PC-3 (cell line): Measurements from ENCODE around the gene CA4. TPM values are rescaled to one million over a fixed set of nuclear protein-coding genes. Genes with fewer than 3 reads are reported as not detected.
"Not testable (repeated sequence)": the region's sequence is repeated elsewhere in the genome, so short reads cannot be mapped to it uniquely, and the experiment has no call there.

Source experiments
- ATAC-seq: fragments of 200-7000 bp; cut with Tn5 transposase; 2 replicates; pipeline ENCODE4 v1.9.1; 2020; ENCODE audit warnings: mild to moderate bottlenecking, moderate library complexity
- BruUV-seq: library from RNA; stranded (reverse); fragments of 400-500 nt; replicated peaks from 2 replicates; lab custom pipeline; 2021; lab: Mats Ljungman, UMichigan
- CTCF ChIA-PET: fragments of 300-600 bp; sonication (Branson Sonifier 250); formaldehyde crosslinking; loops from one replicate; lab custom pipeline; 2022; ENCODE audit warnings: antibody characterized with exemption; lab: Charles Lee
- POLR2A ChIA-PET: fragments of 300-600 bp; sonication (Branson Sonifier 250); formaldehyde crosslinking; loops from one replicate; lab custom pipeline; 2022; ENCODE audit warnings: antibody characterized with exemption; ENCODE audit not compliant: unreplicated experiment; lab: Charles Lee
- DNase-seq: peaks from one replicate; pipeline ENCODE4 v3.0.0-alpha.2; 2015
- H2AFZ ChIP-seq: fragments of 300-600 bp; sonication (generic); 2 replicates; pipeline ENCODE4 v1.6.0; 2016; ENCODE audit warnings: antibody characterized with exemption, low read length
- H3F3A ChIP-seq: fragments of 300-600 bp; sonication (generic); one replicate; pipeline ENCODE4 v1.6.0; 2017; ENCODE audit warnings: antibody characterized with exemption, low read length, control low read depth, mild to moderate bottlenecking; ENCODE audit not compliant: unreplicated experiment
- H3K27ac ChIP-seq: fragments of 300-600 bp; sonication (generic); 2 replicates; pipeline ENCODE4 v1.5.1; 2016; ENCODE audit warnings: mild to moderate bottlenecking, low read length
- H3K27me3 ChIP-seq: fragments of 300-600 bp; sonication (generic); 2 replicates; pipeline ENCODE4 v1.6.1; 2016; ENCODE audit warnings: low read length, mixed read lengths
- H3K36me3 ChIP-seq: fragments of 300-600 bp; sonication (generic); 2 replicates; pipeline ENCODE4 v1.6.1; 2016; ENCODE audit warnings: low read depth, mixed run types, low read length, mixed read lengths
- H3K4me1 ChIP-seq: fragments of 300-600 bp; sonication (generic); 2 replicates; pipeline ENCODE4 v1.5.1; 2016; ENCODE audit warnings: low read length; ENCODE audit not compliant: insufficient read depth
- H3K4me2 ChIP-seq: fragments of 300-600 bp; sonication (generic); 2 replicates; pipeline ENCODE4 v1.6.0; 2016; ENCODE audit warnings: low read length
- H3K4me3 ChIP-seq: fragments of 300-600 bp; sonication (generic); 2 replicates; pipeline ENCODE4 v1.5.1; 2016; ENCODE audit warnings: mild to moderate bottlenecking, low read length, mixed read lengths
- H3K79me2 ChIP-seq: fragments of 300-600 bp; sonication (generic); 2 replicates; pipeline ENCODE4 v1.6.1; 2017; ENCODE audit warnings: low read length, mixed read lengths
- H3K9ac ChIP-seq: fragments of 300-600 bp; sonication (generic); 2 replicates; pipeline ENCODE4 v1.6.0; 2016; ENCODE audit warnings: mild to moderate bottlenecking, low read length
- H3K9me2 ChIP-seq: fragments of 300-600 bp; sonication (generic); replicated peaks from 2 replicates; pipeline ENCODE4 v1.6.1; 2016; ENCODE audit warnings: mixed run types, low read length, mixed read lengths
- H3K9me3 ChIP-seq: fragments of 300-600 bp; sonication (generic); 2 replicates; pipeline ENCODE4 v1.6.1; 2016; ENCODE audit warnings: low read length, mixed read lengths
- H4K20me1 ChIP-seq: fragments of 300-600 bp; sonication (generic); 2 replicates; pipeline ENCODE4 v1.6.1; 2016; ENCODE audit warnings: low read length, mixed read lengths
- CTCF ChIP-seq: fragments of 300-600 bp; sonication (generic); conservative IDR thresholded peaks from 2 replicates; pipeline ENCODE4 v1.5.1; 2017; ENCODE audit warnings: antibody characterized with exemption, low read depth, mild to moderate bottlenecking, low read length
- EZH2 ChIP-seq: fragments of 300-600 bp; sonication (generic); IDR thresholded peaks from one replicate; pipeline ENCODE4 v1.6.1; 2017; ENCODE audit warnings: antibody characterized with exemption, mild to moderate bottlenecking, low read length; ENCODE audit not compliant: unreplicated experiment
- EZH2phosphoT487 ChIP-seq: fragments of 300-600 bp; sonication (generic); IDR thresholded peaks from 2 replicates; pipeline ENCODE4 v1.6.1; 2018; ENCODE audit warnings: mild to moderate bottlenecking, antibody characterized with exemption, low read length, borderline replicate concordance
- intact Hi-C: fragments of 100-400 bp; cut with micrococcal nuclease; formaldehyde crosslinking; loops from 2 replicates; pipeline ENCODE4 v1.9.0; 2023
- total RNA-seq: library from RNA; depleted of rRNA; stranded (reverse); fragments of >200 nt; gene quantifications from 2 replicates; pipeline ENCODE4 v1.2.3, GENCODE V29; 2014

Gene CA4
- total RNA-seq, 1 experiment from 2014 or later = not detected

GRCh38 chr17:60186846-60187745 is 37.3 kb downstream of the CA4 start:
- peak; percentile 72 for DNase-seq
- peak overlapping the region; percentile 11; the same call in 1 of the 2 replicates for H3K9ac ChIP-seq
- peak; percentile 53; the same call in 1 of the 2 replicates for ATAC-seq
- H3F3A ChIP-seq, H3K4me3 ChIP-seq, H3K9me2 ChIP-seq, H3K79me2 ChIP-seq, H3K9me3 ChIP-seq, H3K27me3 ChIP-seq, BruUV-seq, POLR2A ChIA-PET, intact Hi-C loops, H4K20me1 ChIP-seq: not testable (repeated sequence)
- H3K27ac ChIP-seq = peak overlapping the region; percentile 62
- peaks cover 16% of the 10 kb centered on the region for H3K4me1 ChIP-seq
- H2AFZ ChIP-seq = peak overlapping the region; percentile 32; the same call in 1 of the 2 replicates
- CTCF ChIA-PET = interaction anchor here (0.6 kb wide), 1 partner anchor 417 kb away, joined by 4 read pairs; no protein-coding TSS in a partner anchor
- peak overlapping the region; percentile 20; the same call in 1 of the 2 replicates for H3K4me2 ChIP-seq
- peaks cover 10% of the 10 kb centered on the region for H3K36me3 ChIP-seq

- ChIA-PET CTCF (no interaction called here), POLR2A (no interaction called here)
- intact Hi-C loops = no loop called here
These were observed 39.0 kb downstream of the CA4 start for GRCh38 chr17:60188759-60189158.

GRCh38 chr17:60190032-60190431 is 40.3 kb downstream of the CA4 start:
- not testable (repeated sequence) for H3K9me2 ChIP-seq

More at GRCh38 chr17:60188759-60189158, 39.0 kb downstream of the CA4 start:
- Histone ChIP-seq H3K9me2 (no peaks in the 10 kb centered on the region), H3K27ac (no peak overlapping the region), H3K4me3 (no peak overlapping the region), H3K9me3 (no peaks in the 10 kb centered on the region), H3K79me2 (no peaks in the 10 kb centered on the region), H3K4me1 (peaks cover 16% of the 10 kb centered on the region), H3K9ac (no peak overlapping the region), H3K27me3 (no peaks in the 10 kb centered on the region), H3K4me2 (no peak overlapping the region), H3F3A (no peaks in the 10 kb centered on the region), H3K36me3 (peaks cover 7% of the 10 kb centered on the region; the same call in 1 of the 2 replicates), H4K20me1 (no peaks in the 10 kb centered on the region), H2AFZ (no peak overlapping the region)
- TF ChIP-seq EZH2phosphoT487 (no peak), EZH2 (no peak), CTCF (no peak)
- DNase-seq = no peak
- BruUV-seq = no TSS peak
- no peak for ATAC-seq

GRCh38 chr17:60193032-60193431 is 43.3 kb downstream of the CA4 start:
- peaks cover 14% of the 10 kb centered on the region for H3K36me3 ChIP-seq
- H3K27ac ChIP-seq, intact Hi-C loops, BruUV-seq, H3K9me3 ChIP-seq, H3K4me3 ChIP-seq, DNase-seq, H2AFZ ChIP-seq, POLR2A ChIA-PET, H4K20me1 ChIP-seq, H3K9ac ChIP-seq, H3K79me2 ChIP-seq, H3K9me2 ChIP-seq, H3F3A ChIP-seq, H3K27me3 ChIP-seq, H3K4me1 ChIP-seq, H3K4me2 ChIP-seq, ATAC-seq: not testable (repeated sequence)
- CTCF ChIA-PET = interaction anchor here (0.7 to 1.0 kb wide), 2 partner anchors 51 to 89 kb away, joined by 3 to 8 read pairs; no protein-coding TSS in a partner anchor

More at GRCh38 chr17:60190032-60190431, 40.3 kb downstream of the CA4 start:
- H4K20me1 ChIP-seq, H3K9ac ChIP-seq, H3K36me3 ChIP-seq, intact Hi-C loops, H3F3A ChIP-seq, H3K4me3 ChIP-seq, H3K4me2 ChIP-seq, DNase-seq, H3K79me2 ChIP-seq, H3K9me3 ChIP-seq, H2AFZ ChIP-seq, BruUV-seq, ATAC-seq, H3K27ac ChIP-seq, CTCF ChIA-PET, POLR2A ChIA-PET, H3K27me3 ChIP-seq: not testable (repeated sequence)
- H3K4me1 ChIP-seq = peaks cover 16% of the 10 kb centered on the region
